ENCODE measurements around the gene CCNL2.

Gene CCNL2

GRCh38 chr1:1354271-1355247, 44.6 kb downstream of the CCNL2 start:
- DNase-seq, result no peak

GRCh38 chr1:1353389-1354151, 45.6 kb downstream of the CCNL2 start:
- DNase-seq, result no peak

GRCh38 chr1:1352786-1353388, 46.2 kb downstream of the CCNL2 start:
- peak; percentile 41 for DNase-seq

GRCh38 chr1:1351511-1352427, 47.4 kb downstream of the CCNL2 start:
- peak; percentile 40 for DNase-seq

GRCh38 chr1:1349256-1350012, 49.7 kb downstream of the CCNL2 start, which contains the start of gene DVL1:
DVL1 (minus strand) TSS chr1:1349418; CDS start chr1:1349065, 353 bp downstream.
- DNase-seq, result peak; percentile 82

- DNase-seq, result no peak
Measured at GRCh38 chr1:1348420-1349255, 50.5 kb downstream of the CCNL2 start.

- DNase-seq, result no peak
Measured at GRCh38 chr1:1347663-1348419, 51.3 kb downstream of the CCNL2 start.

- no peak for DNase-seq
Measured at GRCh38 chr1:1347026-1347595, 52.0 kb downstream of the CCNL2 start.

GRCh38 chr1:1346501-1346890, 52.6 kb downstream of the CCNL2 start:
- no peak for DNase-seq

- no peak for DNase-seq
Measured at GRCh38 chr1:1345860-1346500, 53.2 kb downstream of the CCNL2 start.

GRCh38 chr1:1345384-1345783, 53.8 kb downstream of the CCNL2 start:
- DNase-seq, result no peak

- DNase-seq, result peak; percentile 59
Measured at GRCh38 chr1:1344655-1345361, 54.3 kb downstream of the CCNL2 start.

GRCh38 chr1:1343811-1344421, 55.2 kb downstream of the CCNL2 start:
- DNase-seq, result no peak

GRCh38 chr1:1342584-1343115, 56.5 kb downstream of the CCNL2 start:
- no peak for DNase-seq

GRCh38 chr1:1342061-1342562, 57.0 kb downstream of the CCNL2 start:
- DNase-seq, result no peak

GRCh38 chr1:1341549-1342021, 57.5 kb downstream of the CCNL2 start:
- no peak for DNase-seq
